Osteocyte (in vitro differentiated cells): ENCODE results near the gene RAB11B. TPM values are rescaled to one million over a fixed set of nuclear protein-coding genes. Genes with fewer than 3 reads are reported as not detected.

Source experiments
- DNase-seq: peaks from one replicate; pipeline ENCODE4 v3.0.0; 2021; ENCODE audit warnings: mixed read lengths; ENCODE audit not compliant: unreplicated experiment; ENCODE audit errors: extremely low spot score
- H3K27ac Mint-ChIP-seq: one replicate; pipeline ENCODE4 v1.8.0; 2021; ENCODE audit warnings: mild to moderate bottlenecking, mixed read lengths; ENCODE audit not compliant: unreplicated experiment
- H3K27me3 Mint-ChIP-seq: one replicate; pipeline ENCODE4 v1.8.0; 2021; ENCODE audit warnings: mixed read lengths; ENCODE audit not compliant: unreplicated experiment
- H3K36me3 Mint-ChIP-seq: one replicate; pipeline ENCODE4 v1.8.0; 2021; ENCODE audit warnings: mixed read lengths; ENCODE audit not compliant: unreplicated experiment
- H3K4me1 Mint-ChIP-seq: one replicate; pipeline ENCODE4 v1.8.0; 2021; ENCODE audit warnings: mixed read lengths; ENCODE audit not compliant: unreplicated experiment
- H3K4me3 Mint-ChIP-seq: one replicate; pipeline ENCODE4 v1.8.0; 2021; ENCODE audit warnings: mild to moderate bottlenecking, moderate library complexity, mixed read lengths; ENCODE audit not compliant: unreplicated experiment
- H3K9me3 Mint-ChIP-seq: one replicate; pipeline ENCODE4 v1.8.0; 2021; ENCODE audit warnings: mixed read lengths; ENCODE audit not compliant: unreplicated experiment
- CTCF ChIP-seq: fragments of 200-600 bp; sonication (generic); IDR thresholded peaks from 2 replicates; pipeline ENCODE4 v1.5.0; 2021; ENCODE audit warnings: antibody characterized with exemption, mild to moderate bottlenecking, moderate library complexity
- total RNA-seq: library from RNA; stranded (reverse); gene quantifications from 2 replicates; pipeline ENCODE4 v1.2.1, GENCODE V29; 2021

The RAB11B gene
- total RNA-seq, 1 donor from 2014 or later = 130 TPM

GRCh38 chr19:8446061-8446709 lies 56.0 kb downstream of the RAB11B start:
- Mint-ChIP-seq H3K36me3 (peaks cover 7% of the 10 kb centered on the region), H3K4me1 (peaks cover 45% of the 10 kb centered on the region), H3K27ac (peak overlapping the region; percentile 89), H3K9me3 (no peaks in the 10 kb centered on the region), H3K4me3 (peak overlapping the region; percentile 93), H3K27me3 (no peaks in the 10 kb centered on the region)
- no peak for TF ChIP-seq CTCF
- no peak for DNase-seq

GRCh38 chr19:8449830-8450229 lies 59.7 kb downstream of the RAB11B start:
- no peak for TF ChIP-seq CTCF
- H3K36me3 Mint-ChIP-seq = peaks cover 11% of the 10 kb centered on the region
- H3K9me3 Mint-ChIP-seq = no peaks in the 10 kb centered on the region
- H3K27me3 Mint-ChIP-seq = no peaks in the 10 kb centered on the region
- H3K4me3 Mint-ChIP-seq = no peak overlapping the region
- peak overlapping the region; percentile 23 for H3K27ac Mint-ChIP-seq
- H3K4me1 Mint-ChIP-seq = peaks cover 66% of the 10 kb centered on the region
- no peak for DNase-seq

- Mint-ChIP-seq H3K4me1 (peaks cover 68% of the 10 kb centered on the region), H3K4me3 (no peak overlapping the region), H3K36me3 (peaks cover 23% of the 10 kb centered on the region), H3K9me3 (no peaks in the 10 kb centered on the region), H3K27me3 (no peaks in the 10 kb centered on the region), H3K27ac (peak overlapping the region; percentile 53)
- TF ChIP-seq CTCF = no peak
- no peak for DNase-seq
Measured at GRCh38 chr19:8451377-8451776, 61.2 kb downstream of the RAB11B start.

- Mint-ChIP-seq H3K27me3 (no peaks in the 10 kb centered on the region), H3K27ac (no peak overlapping the region), H3K4me3 (no peak overlapping the region), H3K4me1 (peaks cover 68% of the 10 kb centered on the region), H3K36me3 (peaks cover 27% of the 10 kb centered on the region), H3K9me3 (no peaks in the 10 kb centered on the region)
- no peak for TF ChIP-seq CTCF
- DNase-seq = no peak
Measured at GRCh38 chr19:8451885-8452284, 61.7 kb downstream of the RAB11B start.

- H3K27ac Mint-ChIP-seq = peak overlapping the region; percentile 41
- H3K9me3 Mint-ChIP-seq = no peaks in the 10 kb centered on the region
- peaks cover 24% of the 10 kb centered on the region for H3K36me3 Mint-ChIP-seq
- H3K27me3 Mint-ChIP-seq = no peaks in the 10 kb centered on the region
- DNase-seq = no peak
- H3K4me3 Mint-ChIP-seq = no peak overlapping the region
- peaks cover 67% of the 10 kb centered on the region for H3K4me1 Mint-ChIP-seq
- TF ChIP-seq CTCF = no peak
Measured at GRCh38 chr19:8452446-8453123, 62.4 kb downstream of the RAB11B start.
